ENCODE data around the gene SPAG6. TPM values are rescaled to one million over a fixed set of nuclear protein-coding genes. Genes with fewer than 3 reads are reported as not detected.

Gene SPAG6
- total and polyA plus RNA-seq, 2 of the 8 experiments (the other 6 are each of a cell fraction or from before 2014, with no cell fraction given): 0.14 TPM; not detected in 1

- TF ChIP-seq GTF2F1 (IDR thresholded peaks at IDR 0.05; ENCODE audit: borderline replicate concordance, low read depth, low read length) (no peak), JUND (IDR thresholded peaks at IDR 0.05; ENCODE audit: low read length) (no peak), SP2 (IDR thresholded peaks at IDR 0.05; ENCODE audit: low read length) (no peak), FOSL1 (IDR thresholded peaks at IDR 0.05; ENCODE audit: insufficient read depth, low read depth, low read length) (no peak)
These were observed 106.0 kb downstream of the SPAG6 start (continued) for GRCh38 chr10:22451346-22451745.

Measured in H1 (cell line).